HEK293T (cell line): ENCODE data around the gene TNFAIP6.

Source experiments
- BHLHE40 ChIP-seq: fragments of 450-650 bp; IDR thresholded peaks from 2 replicates; pipeline ENCODE4 v1.6.1; 2016; ENCODE audit warnings: mild to moderate bottlenecking, moderate library complexity, borderline replicate concordance
- FOXK2 ChIP-seq: fragments of 450-650 bp; IDR thresholded peaks from 2 replicates; pipeline ENCODE4 v1.6.1; 2016; ENCODE audit warnings: mild to moderate bottlenecking
- NFRKB ChIP-seq: fragments of 450-650 bp; IDR thresholded peaks from 2 replicates; pipeline ENCODE4 v1.6.1; 2016; ENCODE audit warnings: mild to moderate bottlenecking, moderate library complexity

GRCh38 chr2:151333083-151333482 lies 24.3 kb upstream of the TNFAIP6 start:
- TF ChIP-seq FOXK2 (no peak), NFRKB (no peak), BHLHE40 (no peak)
